Right cardiac atrium (tissue), 5 donors: ENCODE measurements around the gene MST1. TPM values are rescaled to one million over a fixed set of nuclear protein-coding genes. Genes with fewer than 3 reads are reported as not detected.

Source experiments
- ATAC-seq, 2 donors: fragments of 200-7000 bp; cut with Tn5 transposase; one replicate each; pipeline versions ENCODE4 v1.8.0 to v1.9.1; 2020; ENCODE audit warnings: moderate library complexity in 2 of 2, mild to moderate bottlenecking in 1 of 2
- DNase-seq, 3 donors: peaks; one replicate each; pipeline ENCODE4 v3.0.0-alpha.2; 2020
- H3K27ac ChIP-seq: one replicate; pipeline ENCODE4 v1.5.1; 2013; ENCODE audit warnings: mild to moderate bottlenecking, low read length, control low read depth, moderate library complexity
- H3K27me3 ChIP-seq: one replicate; pipeline ENCODE4 v1.6.1; 2013; ENCODE audit not compliant: control insufficient read depth, insufficient read depth
- H3K4me1 ChIP-seq: one replicate; pipeline ENCODE4 v1.6.1; 2013; ENCODE audit warnings: low read length; ENCODE audit not compliant: control insufficient read depth, insufficient read depth
- H3K4me3 ChIP-seq: one replicate; pipeline ENCODE4 v1.5.1; 2013; ENCODE audit warnings: low read length, control low read depth
- H3K9me3 ChIP-seq: one replicate; pipeline ENCODE4 v1.6.1; 2013; ENCODE audit warnings: low read length; ENCODE audit not compliant: control insufficient read depth
- WGBS: extraction: QIAGEN DNeasy Blood & Tissue Kit; methylation state at CpG from one replicate; pipeline ENCODE4 v1.1.7; 2013; 5-methylcytosine and 5-hydroxymethylcytosine counted together
- intact Hi-C, 4 donors: fragments of 100-400 bp; cut with DNase I; formaldehyde crosslinking; loops; one replicate each; pipeline versions ENCODE4 v1.11.0 to v1.14.0; 2022 to 2023
- polyA plus RNA-seq: library from polyadenylated mRNA; stranded (reverse); fragments of 200-250 nt; gene quantifications from one replicate; pipeline ENCODE4 v1.2.3, GENCODE V29; 2013
- total RNA-seq, 4 donors: library from RNA; stranded (reverse); fragmentation: NEBNext Ultra II Directional; extraction: Animal tissue kit (Norgen Biotek cat#: 25700); gene quantifications; one replicate each; pipeline ENCODE4 v1.2.1, GENCODE V29; 2021
- donor health status: healthy with polysubstance abuse.
- donor health status: DM: no; HTN: yes; CAD: no.
- donor health status: DM: no; HTN: no; CAD: no.
- donor health status: DM: no; HTN: yes; CAD: no; lungs with severe emphysema.
- donor health status: DM: yes; HTN: yes; CAD: no.

Gene MST1
- total and polyA plus RNA-seq, 5 donors: 3.5 to 7.5 (median 6.2) TPM

DNA sequence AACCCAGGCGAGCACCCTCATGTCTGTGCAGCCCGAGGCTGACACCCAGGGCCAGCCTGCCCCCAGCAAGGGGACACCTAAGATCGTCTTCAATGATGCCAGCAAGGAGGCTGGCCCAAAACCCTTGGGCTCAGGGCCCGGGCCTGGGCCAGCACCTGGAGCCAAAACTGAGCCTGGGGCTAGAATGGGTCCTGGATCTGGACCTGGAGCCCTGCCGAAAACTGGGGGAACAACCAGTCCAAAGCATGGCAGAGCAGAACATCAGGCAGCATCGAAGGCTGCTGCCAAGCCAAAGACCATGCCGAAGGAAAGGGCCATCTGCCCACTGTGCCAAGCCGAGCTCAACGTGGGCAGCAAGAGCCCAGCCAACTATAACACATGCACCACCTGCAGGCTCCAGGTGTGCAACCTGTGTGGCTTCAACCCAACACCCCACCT lies 46.5 kb downstream of the MST1 start:
- no peak for ATAC-seq
- intact Hi-C loops: no loop called here
- H3K27me3 ChIP-seq: no peaks in the 10 kb centered on the region
- WGBS: 89% methylated on average over 9 of the region's 9 CpGs
- H3K9me3 ChIP-seq: no peaks in the 10 kb centered on the region
- H3K4me1 ChIP-seq: no peaks in the 10 kb centered on the region
- no peak for DNase-seq
- H3K27ac ChIP-seq: no peak overlapping the region
- no peak overlapping the region for H3K4me3 ChIP-seq

GRCh38 chr3:49641921-49642707 lies 47.2 kb downstream of the MST1 start:
- intact Hi-C loops: no loop called here
- DNase-seq (no peak), ATAC-seq (no peak)
- Histone ChIP-seq H3K4me3 (no peak overlapping the region), H3K27me3 (no peaks in the 10 kb centered on the region), H3K4me1 (no peaks in the 10 kb centered on the region), H3K9me3 (no peaks in the 10 kb centered on the region), H3K27ac (no peak overlapping the region)
- WGBS: 94% methylated on average over 14 of the region's 14 CpGs

- ATAC-seq: no peak
- Histone ChIP-seq H3K4me3 (no peak overlapping the region), H3K9me3 (no peaks in the 10 kb centered on the region), H3K27ac (no peak overlapping the region), H3K27me3 (no peaks in the 10 kb centered on the region), H3K4me1 (no peaks in the 10 kb centered on the region)
- WGBS: 51% methylated on average over 7 of the region's 7 CpGs
- intact Hi-C loops: no loop called here
- no peak for DNase-seq
These were observed 48.0 kb downstream of the MST1 start for GRCh38 chr3:49641292-49641691.

- H3K4me1 ChIP-seq: no peaks in the 10 kb centered on the region
- intact Hi-C loops: loop anchor here in 1 of 4 donors (10.0 kb wide), 1 partner anchor 65 kb away; no protein-coding TSS in a partner anchor
- H3K4me3 ChIP-seq: no peak overlapping the region
- 85% methylated on average over 2 of the region's 2 CpGs for WGBS
- no peak for DNase-seq
- no peak for ATAC-seq
- H3K9me3 ChIP-seq: no peaks in the 10 kb centered on the region
- no peak overlapping the region for H3K27ac ChIP-seq
- H3K27me3 ChIP-seq: no peaks in the 10 kb centered on the region
These were observed 49.7 kb downstream of the MST1 start for GRCh38 chr3:49639551-49639950.

DNA sequence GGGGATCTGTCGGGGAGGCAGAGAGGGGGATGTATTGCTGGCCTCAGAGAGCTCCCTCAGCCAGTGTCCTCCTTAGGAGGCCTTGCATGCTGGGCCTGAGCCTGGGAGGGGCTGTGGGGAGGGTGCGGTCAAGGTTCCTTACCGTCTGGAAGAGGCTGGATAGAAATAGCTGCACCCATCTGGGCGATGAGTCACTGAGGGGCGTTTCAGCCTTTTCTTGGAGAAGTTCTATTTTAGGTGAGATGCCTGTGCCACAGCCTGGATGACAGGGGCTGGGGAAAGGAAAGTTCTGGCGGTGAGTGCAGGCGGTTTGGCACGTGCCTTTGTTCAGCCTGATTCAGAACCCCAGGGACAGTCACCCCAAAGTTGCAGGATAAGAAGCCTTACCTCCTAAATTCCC lies 50.8 kb downstream of the MST1 start:
- no peaks in the 10 kb centered on the region for H3K4me1 ChIP-seq
- no peak overlapping the region for H3K27ac ChIP-seq
- no peaks in the 10 kb centered on the region for H3K27me3 ChIP-seq
- intact Hi-C loops: loop anchor here in 1 of 4 donors (10.0 kb wide), 1 partner anchor 64 kb away; no protein-coding TSS in a partner anchor
- ATAC-seq (peak; percentile 34 to 74), DNase-seq (no peak)
- no peaks in the 10 kb centered on the region for H3K9me3 ChIP-seq
- H3K4me3 ChIP-seq: no peak overlapping the region
- 59% methylated on average over 8 of the region's 8 CpGs for WGBS

DNA sequence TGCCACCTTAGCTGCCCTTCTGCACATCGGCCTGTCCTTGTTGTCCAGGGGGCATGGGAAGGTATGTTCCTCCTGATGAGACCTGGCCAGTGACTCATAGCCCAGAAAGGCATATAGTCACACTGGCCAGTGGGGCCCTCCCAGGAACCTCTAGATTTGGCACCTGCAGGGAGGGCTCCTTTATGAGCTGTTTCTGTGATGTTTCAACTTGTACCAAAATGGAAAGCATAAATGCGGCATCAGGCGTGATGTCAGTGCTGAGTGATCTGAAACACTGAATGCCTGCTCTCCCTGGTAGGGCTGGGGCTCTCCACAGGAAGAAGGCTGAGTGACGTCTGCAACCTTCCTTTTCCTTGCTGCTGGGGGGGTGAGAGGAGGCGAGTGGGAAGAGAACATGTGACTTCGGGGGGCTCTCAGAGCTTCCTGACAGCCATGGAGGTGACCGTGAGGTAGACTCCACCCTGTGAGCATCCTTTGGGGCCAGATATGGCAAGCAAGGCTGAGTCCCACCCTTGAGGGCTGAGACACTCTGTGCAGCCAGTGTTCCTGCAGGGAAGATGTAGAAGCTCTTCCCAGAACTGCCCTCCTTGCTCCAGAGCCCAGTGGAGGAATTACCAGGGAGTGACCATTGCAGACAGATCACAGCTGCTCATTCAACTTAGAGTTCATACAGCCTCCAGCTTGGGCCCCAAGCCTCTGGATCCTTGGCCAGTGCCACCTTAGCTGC lies 52.2 kb downstream of the MST1 start:
- Histone ChIP-seq H3K9me3 (no peaks in the 10 kb centered on the region), H3K4me1 (no peaks in the 10 kb centered on the region), H3K27ac (no peak overlapping the region), H3K4me3 (no peak overlapping the region), H3K27me3 (no peaks in the 10 kb centered on the region)
- ATAC-seq: no peak
- no peak for DNase-seq
- WGBS: 44% methylated on average over 7 of the region's 7 CpGs
- intact Hi-C loops: loop anchor here in 1 of 4 donors (10.0 kb wide), 1 partner anchor 62 kb away; no protein-coding TSS in a partner anchor

DNA sequence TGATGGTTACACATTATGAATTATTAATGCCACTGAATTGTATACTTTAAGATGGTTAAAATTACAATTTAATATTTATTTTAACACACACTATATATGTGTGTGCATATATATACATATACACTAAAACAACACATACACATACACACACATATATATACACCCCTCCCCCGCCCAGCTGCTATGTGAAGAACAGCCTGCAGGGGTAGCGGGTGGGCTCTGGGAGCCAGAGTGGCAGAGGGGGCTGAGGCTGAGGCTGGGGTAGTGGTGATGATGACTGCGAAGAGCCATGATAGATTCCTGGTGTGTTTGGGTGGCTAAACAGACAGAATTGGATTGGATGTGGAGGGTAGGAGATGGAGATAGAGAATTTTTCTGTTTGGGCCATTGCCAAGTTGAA lies 54.5 kb downstream of the MST1 start:
- no peaks in the 10 kb centered on the region for H3K9me3 ChIP-seq
- H3K27me3 ChIP-seq: no peaks in the 10 kb centered on the region
- intact Hi-C loops: loop anchor here in 1 of 4 donors (10.0 kb wide), 1 partner anchor 60 kb away; no protein-coding TSS in a partner anchor
- DNase-seq (no peak), ATAC-seq (no peak)
- no peak overlapping the region for H3K4me3 ChIP-seq
- 79% methylated on average over 3 of the region's 3 CpGs for WGBS
- no peaks in the 10 kb centered on the region for H3K4me1 ChIP-seq
- no peak overlapping the region for H3K27ac ChIP-seq

Other genes with a start within 250 kb of the MST1 start
- 100 to 1,000 TPM; 113 to 141 (median 121) TPM for gene DAG1, start 219.2 kb downstream of the MST1 start, total RNA-seq
- 64.0 TPM for gene DAG1, start 219.2 kb downstream of the MST1 start, polyA plus RNA-seq
- gene BSN, start 135.0 kb downstream of the MST1 start, total RNA-seq: 1 to 10 TPM in 1 of 4 donors, under 1 TPM in 3; 0.25 to 1.4 (median 0.39) TPM
- gene BSN, start 135.0 kb downstream of the MST1 start, polyA plus RNA-seq: 0.38 TPM
- gene APEH, start 15.1 kb downstream of the MST1 start, total RNA-seq: 100 to 1,000 TPM in 1 of 4 donors, 10 to 100 TPM in 3; 75.7 to 110 (median 93.6) TPM
- gene APEH, start 15.1 kb downstream of the MST1 start, polyA plus RNA-seq: 37.4 TPM
- gene RNF123, start 83 bp upstream of the MST1 start, total RNA-seq: 10 to 100 TPM; 36.6 to 44.6 (median 41.8) TPM
- gene RNF123, start 83 bp upstream of the MST1 start, polyA plus RNA-seq: 24.4 TPM
- under 1 TPM in 1 of 4 donors, not detected in 3; 0.09 TPM for gene AMIGO3, start 30.2 kb upstream of the MST1 start, total RNA-seq
- gene AMIGO3, start 30.2 kb upstream of the MST1 start, polyA plus RNA-seq: 0.57 TPM
- 10 to 100 TPM; 12.6 to 34.7 (median 19.6) TPM for gene GMPPB, start 34.5 kb upstream of the MST1 start, total RNA-seq
- gene GMPPB, start 34.5 kb upstream of the MST1 start, polyA plus RNA-seq: 13.2 TPM
- gene IP6K1, start 97.1 kb upstream of the MST1 start, total RNA-seq: 10 to 100 TPM; 18.4 to 24.0 (median 21.7) TPM
- 14.6 TPM for gene IP6K1, start 97.1 kb upstream of the MST1 start, polyA plus RNA-seq
- gene CDHR4, start 110.4 kb upstream of the MST1 start, total RNA-seq: under 1 TPM in 1 of 4 donors, not detected in 3; 0.29 TPM
- 0.07 TPM for gene CDHR4, start 110.4 kb upstream of the MST1 start, polyA plus RNA-seq
- 1 to 10 TPM; 2.2 to 6.4 (median 4.6) TPM for gene INKA1, start 113.8 kb upstream of the MST1 start, total RNA-seq
- gene INKA1, start 113.8 kb upstream of the MST1 start, polyA plus RNA-seq: 3.9 TPM
- 10 to 100 TPM; 25.5 to 40.5 (median 38.2) TPM for gene UBA7, start 124.5 kb upstream of the MST1 start, total RNA-seq
- gene UBA7, start 124.5 kb upstream of the MST1 start, polyA plus RNA-seq: 25.1 TPM
- gene TRAIP, start 167.1 kb upstream of the MST1 start, total RNA-seq: 1 to 10 TPM in 3 of 4 donors, under 1 TPM in 1; 0.68 to 1.5 (median 1.3) TPM
- 0.81 TPM for gene TRAIP, start 167.1 kb upstream of the MST1 start, polyA plus RNA-seq
- gene CAMKV, start 180.4 kb upstream of the MST1 start, total RNA-seq: not detected
- not detected for gene CAMKV, start 180.4 kb upstream of the MST1 start, polyA plus RNA-seq
- 1 to 10 TPM in 3 of 4 donors, under 1 TPM in 1; 0.94 to 2.7 (median 2.1) TPM for gene MST1R, start 214.4 kb upstream of the MST1 start, total RNA-seq
- gene MST1R, start 214.4 kb upstream of the MST1 start, polyA plus RNA-seq: 1.9 TPM
- gene MON1A, start 240.3 kb upstream of the MST1 start, total RNA-seq: 1 to 10 TPM; 7.4 to 9.0 (median 8.0) TPM
- gene MON1A, start 240.3 kb upstream of the MST1 start, polyA plus RNA-seq: 8.2 TPM